Activated T-cell treated with anti-CD3 and anti-CD28 coated beads, Interleukin-2, amount 50 U/mL, for 72 hours (primary cell): Measurements from ENCODE around the gene BCCIP. TPM values are rescaled to one million over a fixed set of nuclear protein-coding genes. Genes with fewer than 3 reads are reported as not detected.

ENCODE experiments used
- ATAC-seq, 2 donors: fragments of 150-1000 bp; cut with Tn5 transposase; replicated peaks in 1 of 2; 2 replicates each; pipeline ENCODE4 v1.10.0; 2021; ENCODE audit warnings: moderate library complexity in 2 of 2, mild to moderate bottlenecking in 1 of 2
- DNase-seq, 2 donors: peaks; one replicate each; pipeline ENCODE4 v3.0.0; 2021 to 2022; ENCODE audit warnings: mixed read lengths in 1 of 2
- H3K27ac Mint-ChIP-seq: one replicate; pipeline ENCODE4 v1.8.0; 2022; ENCODE audit warnings: mild to moderate bottlenecking, moderate library complexity, mixed read lengths
- H3K27me3 Mint-ChIP-seq: one replicate; pipeline ENCODE4 v1.8.0; 2022; ENCODE audit warnings: low read depth, mixed read lengths
- H3K36me3 Mint-ChIP-seq, 2 donors: one replicate each; pipeline ENCODE4 v1.8.0; 2022; ENCODE audit warnings: mixed read lengths in 2 of 2, mild to moderate bottlenecking in 1 of 2; ENCODE audit not compliant: insufficient read depth in 2 of 2
- H3K4me1 Mint-ChIP-seq: one replicate; pipeline ENCODE4 v1.8.0; 2022; ENCODE audit warnings: low read depth, mixed read lengths
- H3K4me3 Mint-ChIP-seq, 2 donors: one replicate each; pipeline ENCODE4 v1.8.0; 2022; ENCODE audit warnings: mild to moderate bottlenecking in 2 of 2, mixed read lengths in 2 of 2, moderate library complexity in 2 of 2
- H3K9me3 Mint-ChIP-seq, 2 donors: one replicate each; pipeline ENCODE4 v1.8.0; 2022; ENCODE audit warnings: mixed read lengths in 2 of 2
- total RNA-seq, 2 donors: library from RNA; stranded (reverse); gene quantifications; one replicate each; pipeline ENCODE4 v1.2.3, GENCODE V29; 2022

BCCIP gene
- total RNA-seq, 2 donors from 2014 or later = 56.8 to 72.6 TPM

GRCh38 chr10:125783957-125784356 lies 39.4 kb upstream of the BCCIP start:
- no peaks in the 10 kb centered on the region for H3K9me3 Mint-ChIP-seq
- peaks cover 6% of the 10 kb centered on the region for H3K4me1 Mint-ChIP-seq
- no peaks in the 10 kb centered on the region for H3K36me3 Mint-ChIP-seq
- no peak overlapping the region for H3K4me3 Mint-ChIP-seq
- ATAC-seq = no peak
- no peak overlapping the region for H3K27ac Mint-ChIP-seq
- no peaks in the 10 kb centered on the region for H3K27me3 Mint-ChIP-seq
- no peak for DNase-seq

GRCh38 chr10:125785791-125786190 lies 37.6 kb upstream of the BCCIP start:
- Mint-ChIP-seq H3K36me3 (no peaks in the 10 kb centered on the region), H3K4me1 (peaks cover 6% of the 10 kb centered on the region), H3K27me3 (no peaks in the 10 kb centered on the region), H3K27ac (no peak overlapping the region), H3K4me3 (no peak overlapping the region), H3K9me3 (no peaks in the 10 kb centered on the region)
- no peak for ATAC-seq
- no peak for DNase-seq

- H3K4me3 Mint-ChIP-seq = no peak overlapping the region
- H3K36me3 Mint-ChIP-seq = no peaks in the 10 kb centered on the region
- peak overlapping the region; percentile 60 for H3K27ac Mint-ChIP-seq
- H3K9me3 Mint-ChIP-seq = no peaks in the 10 kb centered on the region
- DNase-seq (no peak), ATAC-seq (peak; percentile 45 to 67)
- H3K4me1 Mint-ChIP-seq = peaks cover 6% of the 10 kb centered on the region
- H3K27me3 Mint-ChIP-seq = no peaks in the 10 kb centered on the region
Measured at GRCh38 chr10:125788156-125789034, 35.0 kb upstream of the BCCIP start.

- no peaks in the 10 kb centered on the region for H3K9me3 Mint-ChIP-seq
- H3K36me3 Mint-ChIP-seq = peaks cover 0 to 4% of the 10 kb centered on the region in 2 donors
- H3K4me1 Mint-ChIP-seq = peaks cover 6% of the 10 kb centered on the region
- H3K4me3 Mint-ChIP-seq = no peak overlapping the region
- DNase-seq (no peak), ATAC-seq (peak in 1 of 2 donors; percentile 7)
- H3K27ac Mint-ChIP-seq = no peak overlapping the region
- no peaks in the 10 kb centered on the region for H3K27me3 Mint-ChIP-seq
Measured at GRCh38 chr10:125792342-125793300, 30.7 kb upstream of the BCCIP start.

- no peaks in the 10 kb centered on the region for H3K4me1 Mint-ChIP-seq
- DNase-seq = no peak
- no peak for ATAC-seq
- no peaks in the 10 kb centered on the region for H3K9me3 Mint-ChIP-seq
- H3K27ac Mint-ChIP-seq = no peak overlapping the region
- no peaks in the 10 kb centered on the region for H3K27me3 Mint-ChIP-seq
- no peak overlapping the region for H3K4me3 Mint-ChIP-seq
- peaks cover 0 to 4% of the 10 kb centered on the region in 2 donors for H3K36me3 Mint-ChIP-seq
Measured at GRCh38 chr10:125795128-125795527, 28.2 kb upstream of the BCCIP start.

GRCh38 chr10:125795637-125796190 lies 27.6 kb upstream of the BCCIP start:
- Mint-ChIP-seq H3K36me3 (peaks cover 0 to 4% of the 10 kb centered on the region in 2 donors), H3K9me3 (no peaks in the 10 kb centered on the region), H3K27me3 (no peaks in the 10 kb centered on the region), H3K4me3 (no peak overlapping the region), H3K27ac (no peak overlapping the region), H3K4me1 (no peaks in the 10 kb centered on the region)
- ATAC-seq (no peak), DNase-seq (no peak)

- ATAC-seq (no peak), DNase-seq (no peak)
- Mint-ChIP-seq H3K9me3 (no peaks in the 10 kb centered on the region), H3K4me1 (no peaks in the 10 kb centered on the region), H3K27me3 (no peaks in the 10 kb centered on the region), H3K4me3 (no peak overlapping the region), H3K36me3 (peaks cover 0 to 4% of the 10 kb centered on the region in 2 donors), H3K27ac (no peak overlapping the region)
Measured at GRCh38 chr10:125797424-125797823, 25.9 kb upstream of the BCCIP start.

- Mint-ChIP-seq H3K4me1 (peaks cover 6% of the 10 kb centered on the region), H3K4me3 (no peak overlapping the region), H3K27ac (peak overlapping the region; percentile 46), H3K27me3 (no peaks in the 10 kb centered on the region), H3K36me3 (peaks cover 0 to 4% of the 10 kb centered on the region in 2 donors), H3K9me3 (no peaks in the 10 kb centered on the region)
- ATAC-seq (no peak), DNase-seq (no peak)
Measured at GRCh38 chr10:125797994-125798662, 25.2 kb upstream of the BCCIP start.

GRCh38 chr10:125799451-125800182 lies 23.7 kb upstream of the BCCIP start:
- Mint-ChIP-seq H3K27ac (no peak overlapping the region), H3K9me3 (no peaks in the 10 kb centered on the region), H3K4me1 (peaks cover 6% of the 10 kb centered on the region), H3K36me3 (no peaks in the 10 kb centered on the region), H3K27me3 (no peaks in the 10 kb centered on the region), H3K4me3 (no peak overlapping the region)
- ATAC-seq (no peak), DNase-seq (no peak)

- Mint-ChIP-seq H3K4me3 (no peak overlapping the region), H3K9me3 (no peaks in the 10 kb centered on the region), H3K27ac (no peak overlapping the region), H3K27me3 (no peaks in the 10 kb centered on the region), H3K36me3 (peaks cover 0 to 2% of the 10 kb centered on the region in 2 donors), H3K4me1 (peaks cover 6% of the 10 kb centered on the region)
- no peak for DNase-seq
- ATAC-seq = no peak
Measured at GRCh38 chr10:125801574-125801973, 21.8 kb upstream of the BCCIP start.

GRCh38 chr10:125802131-125802530 lies 21.2 kb upstream of the BCCIP start:
- DNase-seq = no peak
- Mint-ChIP-seq H3K9me3 (no peaks in the 10 kb centered on the region), H3K27ac (no peak overlapping the region), H3K4me1 (peaks cover 6% of the 10 kb centered on the region), H3K4me3 (no peak overlapping the region), H3K36me3 (peaks cover 0 to 2% of the 10 kb centered on the region in 2 donors), H3K27me3 (no peaks in the 10 kb centered on the region)
- no peak for ATAC-seq

- no peak for ATAC-seq
- Mint-ChIP-seq H3K4me1 (peaks cover 6% of the 10 kb centered on the region), H3K4me3 (no peak overlapping the region), H3K27ac (no peak overlapping the region), H3K36me3 (peaks cover 0 to 2% of the 10 kb centered on the region in 2 donors), H3K9me3 (no peaks in the 10 kb centered on the region), H3K27me3 (no peaks in the 10 kb centered on the region)
- DNase-seq = no peak
Measured at GRCh38 chr10:125802739-125803138, 20.6 kb upstream of the BCCIP start.
